Osteoblast (primary cell): Measurements from ENCODE around the gene GRM7. TPM values are rescaled to one million over a fixed set of nuclear protein-coding genes. Genes with fewer than 3 reads are reported as not detected.

Experiments used
- DNase-seq: peaks from one replicate; pipeline ENCODE4 v3.0.0; 2011; ENCODE audit warnings: low spot score, mixed read lengths; ENCODE audit not compliant: insufficient read length; ENCODE audit errors: missing footprints
- H2AFZ ChIP-seq: 2 replicates; pipeline ENCODE4 v1.6.0; 2011; ENCODE audit warnings: mild to moderate bottlenecking, low read length
- H3K27ac ChIP-seq: 2 replicates; pipeline ENCODE4 v1.5.1; 2011; ENCODE audit warnings: mild to moderate bottlenecking, low read depth, low read length, moderate library complexity
- H3K27me3 ChIP-seq: 2 replicates; pipeline ENCODE4 v1.6.0; 2012; ENCODE audit warnings: mild to moderate bottlenecking, control low read depth, inconsistent platforms, low read length, moderate library complexity; ENCODE audit not compliant: insufficient read depth
- H3K36me3 ChIP-seq: 2 replicates; pipeline ENCODE4 v1.5.1; 2011; ENCODE audit warnings: mild to moderate bottlenecking, low read length, control low read depth, moderate library complexity; ENCODE audit not compliant: insufficient read depth
- H3K4me1 ChIP-seq: 2 replicates; pipeline ENCODE4 v1.5.1; 2011; ENCODE audit warnings: mild to moderate bottlenecking, low read length, control low read depth, moderate library complexity; ENCODE audit not compliant: insufficient read depth
- H3K4me2 ChIP-seq: 2 replicates; pipeline ENCODE4 v1.6.0; 2011; ENCODE audit warnings: mild to moderate bottlenecking, low read length; ENCODE audit not compliant: insufficient read depth
- H3K4me3 ChIP-seq: fragments of 200-600 bp; sonication (generic); 3 replicates; pipeline ENCODE4 v1.5.1; 2012; ENCODE audit warnings: mild to moderate bottlenecking, low read length, inconsistent platforms; ENCODE audit not compliant: insufficient read depth
- H3K79me2 ChIP-seq: 2 replicates; pipeline ENCODE4 v1.6.0; 2012; ENCODE audit warnings: mild to moderate bottlenecking, low read length, control low read depth, inconsistent platforms; ENCODE audit not compliant: insufficient read depth
- H3K9me3 ChIP-seq: 2 replicates; pipeline ENCODE4 v1.5.1; 2011; ENCODE audit warnings: low read depth, low read length, control low read depth
- H4K20me1 ChIP-seq: 2 replicates; pipeline ENCODE4 v1.6.0; 2012; ENCODE audit warnings: mild to moderate bottlenecking, low read length, control low read depth; ENCODE audit not compliant: insufficient read depth
- total RNA-seq: library from RNA; depleted of rRNA; stranded (reverse); fragments of >200 nt; gene quantifications from 2 replicates; pipeline ENCODE4 v1.2.3, GENCODE V29; 2012
- TF ChIP-seq, protein P1 (sequence below): IDR thresholded peaks from 2 replicates; pipeline ENCODE4 v1.5.1; 2011; ENCODE audit warnings: mild to moderate bottlenecking, low read depth, low read length, moderate library complexity; ENCODE audit errors: extremely low read depth

The GRM7 gene
- total RNA-seq, 1 donor: not detected

DNA sequence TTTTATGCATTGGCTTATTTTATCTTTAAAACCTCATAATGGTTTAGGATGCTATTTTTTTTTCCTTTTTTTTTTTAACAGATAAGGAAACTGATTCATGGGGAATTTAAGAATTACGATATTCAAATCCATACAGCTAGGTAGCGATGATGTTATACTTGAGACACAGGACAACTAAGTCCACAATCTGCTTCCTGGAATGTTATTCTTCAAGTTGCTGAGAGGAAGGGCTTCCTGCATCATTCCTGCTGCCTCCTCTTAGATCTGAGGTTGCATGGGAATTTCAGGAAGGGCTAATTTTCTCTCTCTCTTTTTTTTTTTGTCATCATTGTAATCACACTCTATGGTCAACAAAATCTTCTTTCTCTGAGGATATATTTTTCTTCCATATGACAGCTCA is 595.5 kb downstream of the GRM7 start:
- DNase-seq: no peak
- H3K27me3 ChIP-seq: no peaks in the 10 kb centered on the region
- no peak overlapping the region for H3K4me2 ChIP-seq
- H3K4me1 ChIP-seq: no peaks in the 10 kb centered on the region
- H3K27ac ChIP-seq: no peak overlapping the region
- H3K36me3 ChIP-seq: no peaks in the 10 kb centered on the region
- no peaks in the 10 kb centered on the region for H3K9me3 ChIP-seq
- no peaks in the 10 kb centered on the region for H3K79me2 ChIP-seq
- TF ChIP-seq, protein P1, sequence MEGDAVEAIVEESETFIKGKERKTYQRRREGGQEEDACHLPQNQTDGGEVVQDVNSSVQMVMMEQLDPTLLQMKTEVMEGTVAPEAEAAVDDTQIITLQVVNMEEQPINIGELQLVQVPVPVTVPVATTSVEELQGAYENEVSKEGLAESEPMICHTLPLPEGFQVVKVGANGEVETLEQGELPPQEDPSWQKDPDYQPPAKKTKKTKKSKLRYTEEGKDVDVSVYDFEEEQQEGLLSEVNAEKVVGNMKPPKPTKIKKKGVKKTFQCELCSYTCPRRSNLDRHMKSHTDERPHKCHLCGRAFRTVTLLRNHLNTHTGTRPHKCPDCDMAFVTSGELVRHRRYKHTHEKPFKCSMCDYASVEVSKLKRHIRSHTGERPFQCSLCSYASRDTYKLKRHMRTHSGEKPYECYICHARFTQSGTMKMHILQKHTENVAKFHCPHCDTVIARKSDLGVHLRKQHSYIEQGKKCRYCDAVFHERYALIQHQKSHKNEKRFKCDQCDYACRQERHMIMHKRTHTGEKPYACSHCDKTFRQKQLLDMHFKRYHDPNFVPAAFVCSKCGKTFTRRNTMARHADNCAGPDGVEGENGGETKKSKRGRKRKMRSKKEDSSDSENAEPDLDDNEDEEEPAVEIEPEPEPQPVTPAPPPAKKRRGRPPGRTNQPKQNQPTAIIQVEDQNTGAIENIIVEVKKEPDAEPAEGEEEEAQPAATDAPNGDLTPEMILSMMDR: no peak
- H2AFZ ChIP-seq: no peak overlapping the region
- no peaks in the 10 kb centered on the region for H4K20me1 ChIP-seq
- no peak overlapping the region for H3K4me3 ChIP-seq

DNA sequence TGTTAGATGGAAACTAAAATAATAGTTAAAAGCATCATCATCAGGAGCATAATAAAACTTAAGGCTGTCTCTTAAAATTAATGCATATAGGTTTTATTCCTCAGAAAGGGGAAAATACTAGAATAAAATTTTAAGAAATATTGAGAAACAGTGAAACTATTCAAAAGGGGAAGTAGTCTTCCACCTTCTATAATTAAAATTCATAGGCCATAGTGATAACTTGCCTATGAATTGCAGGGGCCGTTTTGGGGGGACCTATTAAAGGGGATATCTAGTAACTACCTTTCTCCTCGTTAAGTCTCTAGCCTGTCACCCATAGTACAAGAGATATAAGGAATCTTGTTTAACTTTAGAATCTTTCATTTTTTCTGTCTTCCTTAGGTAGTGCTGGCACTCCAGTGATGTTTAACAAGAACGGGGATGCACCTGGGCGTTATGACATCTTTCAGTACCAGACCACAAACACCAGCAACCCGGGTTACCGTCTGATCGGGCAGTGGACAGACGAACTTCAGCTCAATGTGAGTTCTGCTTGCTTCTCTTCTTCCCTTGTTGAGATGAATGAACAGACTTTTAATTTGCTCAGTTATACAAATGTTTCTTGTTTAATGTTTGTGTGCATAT is 600.4 kb downstream of the GRM7 start:
- TF ChIP-seq, protein P1: no peak
- no peak overlapping the region for H3K4me2 ChIP-seq
- no peak overlapping the region for H3K27ac ChIP-seq
- H3K9me3 ChIP-seq: no peaks in the 10 kb centered on the region
- no peak for DNase-seq
- H3K4me3 ChIP-seq: no peak overlapping the region
- H2AFZ ChIP-seq: no peak overlapping the region
- no peaks in the 10 kb centered on the region for H4K20me1 ChIP-seq
- H3K79me2 ChIP-seq: no peaks in the 10 kb centered on the region
- no peaks in the 10 kb centered on the region for H3K27me3 ChIP-seq
- H3K4me1 ChIP-seq: no peaks in the 10 kb centered on the region
- H3K36me3 ChIP-seq: no peaks in the 10 kb centered on the region

DNA sequence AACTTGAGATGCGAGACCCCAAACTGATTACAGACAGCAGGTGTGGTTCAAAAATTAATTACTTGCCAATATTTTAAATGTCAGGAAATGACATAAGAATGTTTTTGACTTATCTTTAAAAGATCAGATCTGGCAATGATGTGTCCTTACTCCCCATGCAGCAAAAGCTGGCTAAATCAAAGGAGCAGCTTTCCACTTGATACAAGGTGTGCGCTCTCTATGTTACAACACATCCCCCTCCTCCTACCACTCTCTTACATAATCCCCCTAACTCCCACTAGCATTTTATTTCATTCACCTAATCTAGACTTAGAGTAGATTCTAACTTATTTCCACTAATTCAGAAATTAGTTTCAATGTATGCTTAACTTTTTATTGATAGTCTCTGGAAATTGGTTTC is 609.0 kb downstream of the GRM7 start:
- H3K4me2 ChIP-seq: no peak overlapping the region
- H3K4me1 ChIP-seq: no peaks in the 10 kb centered on the region
- H3K9me3 ChIP-seq: no peaks in the 10 kb centered on the region
- no peak for DNase-seq
- no peak overlapping the region for H2AFZ ChIP-seq
- H3K27ac ChIP-seq: no peak overlapping the region
- no peaks in the 10 kb centered on the region for H3K36me3 ChIP-seq
- no peaks in the 10 kb centered on the region for H4K20me1 ChIP-seq
- H3K4me3 ChIP-seq: no peak overlapping the region
- no peaks in the 10 kb centered on the region for H3K79me2 ChIP-seq
- H3K27me3 ChIP-seq: no peaks in the 10 kb centered on the region
- TF ChIP-seq, protein P1: no peak

DNA sequence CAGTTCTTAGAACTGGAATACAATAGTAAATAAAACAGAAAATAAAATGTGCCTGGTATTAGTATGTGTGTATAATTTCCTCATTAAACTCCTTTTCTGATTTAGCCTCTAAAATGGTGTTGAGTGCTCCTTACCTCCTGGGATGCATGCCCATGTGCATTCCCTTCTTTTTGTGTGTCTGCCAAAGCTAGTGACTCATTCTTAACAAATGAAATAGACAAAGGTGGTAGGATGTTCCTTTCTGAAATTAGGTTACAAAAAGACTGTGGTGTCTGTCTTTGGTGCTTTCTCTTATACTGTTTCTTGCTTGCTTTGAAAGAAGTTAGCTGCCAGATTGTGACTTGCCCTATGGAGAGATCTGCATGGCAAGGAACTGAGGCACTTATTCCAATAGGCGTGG is 623.7 kb downstream of the GRM7 start:
- Histone ChIP-seq H3K27me3 (no peaks in the 10 kb centered on the region), H2AFZ (no peak overlapping the region), H3K4me2 (no peak overlapping the region), H3K9me3 (no peaks in the 10 kb centered on the region), H4K20me1 (no peaks in the 10 kb centered on the region), H3K79me2 (no peaks in the 10 kb centered on the region), H3K4me3 (no peak overlapping the region), H3K4me1 (no peaks in the 10 kb centered on the region), H3K27ac (no peak overlapping the region), H3K36me3 (no peaks in the 10 kb centered on the region)
- DNase-seq: no peak
- TF ChIP-seq, protein P1: no peak
